HG03064 (cell line): ENCODE data around the gene OR2C1.

Experiments
- ATAC-seq: cut with Tn5 transposase; IDR thresholded peaks from one replicate; pipeline ENCODE4 v1.9.1; 2021; ENCODE audit warnings: low read depth; ENCODE audit not compliant: unreplicated experiment

OR2C1 gene

DNA sequence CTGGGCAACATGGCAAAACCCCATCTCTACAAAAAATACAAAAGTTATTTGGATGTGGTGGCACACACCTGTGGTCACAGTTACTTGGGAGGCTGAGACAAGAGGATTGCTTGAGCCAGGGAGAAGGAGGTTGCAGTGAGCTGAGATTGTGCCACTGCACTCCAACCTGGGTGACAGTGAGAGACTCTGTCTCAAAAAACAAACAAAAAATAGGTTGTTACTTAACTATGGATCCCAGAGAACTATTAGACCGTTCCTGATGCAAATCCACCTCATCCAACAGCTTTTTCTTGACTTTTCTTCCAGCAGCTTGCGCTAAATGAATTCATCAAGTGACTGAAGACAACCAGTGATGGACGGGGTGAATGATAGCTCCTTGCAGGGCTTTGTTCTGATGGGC is at the start of gene OR2C1:
TSS of gene OR2C1 (plus strand) at position 301 of the 400 bp plus-strand sequence. CDS start at position 353, 52 bp downstream.
- no peak for ATAC-seq

DNA sequence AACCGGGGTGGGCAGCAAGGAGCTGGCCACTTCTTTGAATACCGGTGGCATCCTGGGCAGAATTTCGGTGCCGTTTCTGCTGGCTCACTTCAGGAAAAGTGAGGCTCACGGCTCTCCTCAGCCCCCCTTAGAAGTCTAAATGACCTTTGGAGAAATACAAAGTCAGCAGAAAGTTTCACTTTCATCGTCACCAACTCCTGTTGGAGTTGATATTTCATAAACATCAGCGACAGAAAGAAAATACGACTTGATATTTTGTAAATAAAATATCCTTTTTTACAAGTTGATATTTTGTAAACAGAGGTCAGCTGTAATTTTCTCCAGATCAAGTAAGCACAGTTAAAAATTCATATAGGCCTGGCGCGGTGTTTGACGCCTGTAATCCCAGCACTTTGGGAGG is 49.6 kb upstream of the OR2C1 start:
- no peak for ATAC-seq

DNA sequence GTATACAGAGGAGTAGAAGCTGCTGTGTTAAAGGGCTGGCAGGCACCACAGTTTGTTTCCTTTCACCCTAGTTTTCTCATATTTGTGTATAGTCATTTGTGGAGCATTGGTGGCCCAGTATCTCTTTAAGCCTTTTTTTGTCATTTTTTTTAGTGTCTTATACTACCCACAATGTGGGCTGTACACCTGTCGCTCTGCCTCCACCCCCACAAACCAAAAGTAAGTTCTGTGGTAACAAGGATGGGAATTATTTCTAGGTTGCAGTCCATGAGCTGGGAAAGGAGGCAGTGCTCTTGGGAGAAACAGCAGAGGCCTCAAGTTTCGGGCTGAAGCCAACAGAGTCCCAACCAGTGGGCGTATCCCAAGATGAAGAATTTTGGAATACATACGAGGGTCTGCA is 44.2 kb upstream of the OR2C1 start:
- ATAC-seq = no peak

DNA sequence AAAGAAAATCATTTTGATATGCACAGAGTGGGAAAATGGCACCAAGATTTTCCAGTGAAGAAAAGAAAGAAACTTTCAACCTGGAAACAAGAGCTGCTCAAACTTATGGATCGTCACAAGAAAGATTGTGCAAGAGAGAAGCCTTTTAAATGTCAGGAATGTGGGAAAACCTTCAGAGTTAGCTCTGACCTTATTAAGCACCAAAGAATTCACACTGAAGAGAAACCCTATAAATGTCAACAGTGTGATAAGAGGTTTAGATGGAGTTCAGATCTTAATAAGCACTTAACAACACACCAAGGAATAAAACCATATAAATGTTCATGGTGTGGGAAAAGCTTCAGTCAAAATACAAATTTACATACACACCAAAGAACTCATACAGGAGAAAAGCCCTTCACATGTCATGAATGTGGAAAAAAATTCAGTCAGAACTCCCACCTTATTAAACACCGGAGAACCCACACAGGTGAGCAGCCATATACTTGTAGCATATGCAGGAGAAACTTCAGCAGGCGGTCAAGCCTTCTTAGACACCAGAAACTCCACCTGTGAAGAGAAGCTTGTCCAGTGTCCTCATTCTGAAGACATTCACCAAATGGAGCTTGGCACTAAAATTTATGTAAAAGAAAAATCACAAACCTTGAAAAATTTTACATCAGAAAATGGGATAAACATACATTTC is 38.2 kb upstream of the OR2C1 start:
- ATAC-seq = no peak

DNA sequence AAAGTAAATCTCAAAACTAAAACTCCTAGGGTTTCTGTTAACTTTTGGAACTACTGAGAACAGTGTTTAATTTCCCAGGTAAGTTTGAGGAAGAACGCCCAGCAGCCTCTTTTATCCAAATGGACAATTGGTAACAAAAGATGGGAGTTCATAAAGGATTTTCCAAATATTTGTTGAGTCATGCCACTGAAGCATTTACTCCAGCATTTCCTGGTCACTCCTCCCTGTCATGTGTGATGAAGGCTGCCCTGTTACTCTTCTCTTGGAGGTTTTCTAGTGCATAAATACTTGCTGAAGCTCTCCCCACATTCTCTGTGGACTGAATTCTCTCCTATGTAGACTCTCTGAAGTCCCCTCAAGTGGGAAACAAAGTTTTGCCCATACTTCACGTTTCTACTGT is 33.9 kb upstream of the OR2C1 start:
- ATAC-seq = no peak

DNA sequence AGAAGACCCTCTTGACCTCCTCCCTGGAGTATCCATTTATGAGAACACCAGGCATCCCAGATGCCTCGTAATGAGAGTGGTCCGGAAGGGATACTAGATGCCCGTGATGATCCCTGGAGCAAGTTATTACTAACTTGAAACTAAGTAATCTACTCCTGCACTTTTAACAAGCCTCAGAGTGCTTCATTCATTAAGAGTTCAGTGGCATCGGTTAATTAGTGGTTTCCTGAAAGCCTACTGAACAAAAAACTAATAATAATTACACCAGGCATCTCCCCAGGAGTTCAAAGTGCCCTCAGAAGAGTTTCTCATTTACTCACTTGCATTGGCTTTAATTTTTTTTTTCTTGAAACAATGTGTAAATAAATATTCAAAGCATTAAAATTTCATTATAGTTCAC is 28.2 kb upstream of the OR2C1 start:
- no peak for ATAC-seq

DNA sequence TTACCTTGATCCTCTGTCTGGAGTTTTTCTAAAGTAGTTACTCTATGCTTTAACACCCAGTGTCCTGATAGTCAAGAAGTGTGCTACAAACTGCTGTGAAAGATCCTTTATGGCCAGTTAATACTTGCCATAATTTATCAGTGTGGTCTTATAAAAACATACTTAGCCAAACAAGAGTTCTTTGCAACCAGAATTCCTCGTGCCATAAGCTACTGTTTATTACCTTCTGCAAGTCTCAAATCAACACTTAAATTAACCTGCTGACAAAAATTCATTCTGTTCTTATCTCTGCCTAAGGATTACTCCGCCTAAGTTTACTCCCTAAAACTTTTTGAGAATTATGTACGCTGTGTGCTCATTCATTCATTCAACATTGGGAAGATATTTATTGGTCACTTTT is 27.6 kb upstream of the OR2C1 start:
- no peak for ATAC-seq

DNA sequence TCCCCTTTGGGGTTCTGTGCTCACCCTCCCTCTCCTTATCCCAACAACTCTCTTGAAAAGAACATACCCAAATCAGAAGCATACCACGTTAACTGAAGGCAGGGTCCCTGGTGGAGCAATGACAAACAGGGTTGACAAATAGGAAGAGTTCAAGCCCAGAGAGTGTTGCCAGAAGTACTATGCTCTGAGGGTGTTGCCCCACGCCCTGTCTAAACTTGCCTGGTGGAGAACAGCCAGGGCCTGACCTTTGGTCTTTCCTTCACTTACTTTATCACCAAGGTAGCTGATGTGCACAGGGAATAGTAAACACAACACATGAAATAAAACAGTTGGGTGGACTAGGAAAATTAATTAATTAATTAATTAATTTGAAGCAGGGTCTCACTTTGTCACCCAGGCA is 27.0 kb upstream of the OR2C1 start:
- no peak for ATAC-seq

DNA sequence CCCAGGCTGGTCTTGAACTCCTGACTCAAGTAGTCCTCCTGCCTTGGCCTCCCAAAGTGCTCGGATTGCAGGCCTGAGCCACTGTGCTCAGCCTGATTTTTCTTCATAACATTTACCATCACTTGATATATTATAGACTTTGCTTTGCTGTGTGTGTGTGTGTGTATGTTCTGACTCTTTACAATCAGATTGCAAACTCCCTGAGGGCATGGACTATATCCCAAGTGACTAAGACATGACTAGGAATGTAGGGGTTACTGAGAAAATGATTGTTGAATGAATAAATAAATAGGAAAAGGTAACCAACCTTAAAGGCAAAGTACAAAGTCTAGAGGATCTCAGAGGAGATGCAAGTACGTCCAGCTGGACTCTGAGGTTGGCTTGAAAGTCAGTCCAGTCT is 9.6 kb upstream of the OR2C1 start:
- no peak for ATAC-seq

DNA sequence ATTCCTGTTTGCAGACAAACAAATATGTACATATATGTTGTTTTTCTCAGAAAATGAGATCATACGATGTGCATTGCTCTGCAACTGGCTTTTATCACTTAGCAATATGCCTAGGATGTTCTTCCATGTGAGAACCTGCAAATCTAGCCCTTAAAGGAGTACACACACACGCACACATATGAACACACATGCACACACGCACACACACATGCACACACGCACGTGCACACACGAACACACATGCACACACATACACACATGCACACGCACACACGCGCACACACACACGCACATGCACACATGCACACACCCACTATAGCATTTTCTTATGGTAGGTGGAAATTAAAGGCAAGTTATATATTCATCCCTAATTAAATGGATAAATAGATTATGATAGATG is 8.1 kb upstream of the OR2C1 start:
- ATAC-seq = no peak

DNA sequence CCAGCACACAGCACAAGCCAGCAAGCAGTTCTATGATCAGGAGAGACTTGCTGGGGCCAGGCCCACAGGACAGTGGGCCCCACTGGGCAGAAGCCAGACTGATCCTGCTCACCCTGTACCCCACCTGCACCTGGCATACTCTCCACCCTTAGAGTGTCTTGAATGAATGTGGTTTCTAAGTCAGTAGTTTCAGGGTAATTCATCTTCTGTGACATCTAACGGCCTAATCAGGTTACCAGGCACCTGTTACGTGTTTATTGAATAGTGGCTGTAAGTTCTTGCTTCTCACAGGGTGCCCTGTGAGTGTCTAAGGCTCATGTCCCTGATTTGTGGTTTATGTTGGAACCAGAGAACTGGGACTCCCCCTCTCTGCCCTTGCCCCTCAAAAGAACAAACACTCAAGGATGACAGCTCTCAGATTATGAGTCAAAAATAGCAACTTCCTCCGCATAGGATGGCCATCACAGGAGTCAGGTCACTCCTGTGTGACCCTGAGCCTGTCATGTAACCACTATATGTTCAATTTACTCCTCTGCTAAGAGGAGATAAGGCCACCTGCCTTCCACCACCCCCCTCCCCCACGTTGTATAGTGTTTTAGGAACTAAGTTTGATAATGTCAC is 7.0 kb upstream of the OR2C1 start:
- ATAC-seq = no peak

DNA sequence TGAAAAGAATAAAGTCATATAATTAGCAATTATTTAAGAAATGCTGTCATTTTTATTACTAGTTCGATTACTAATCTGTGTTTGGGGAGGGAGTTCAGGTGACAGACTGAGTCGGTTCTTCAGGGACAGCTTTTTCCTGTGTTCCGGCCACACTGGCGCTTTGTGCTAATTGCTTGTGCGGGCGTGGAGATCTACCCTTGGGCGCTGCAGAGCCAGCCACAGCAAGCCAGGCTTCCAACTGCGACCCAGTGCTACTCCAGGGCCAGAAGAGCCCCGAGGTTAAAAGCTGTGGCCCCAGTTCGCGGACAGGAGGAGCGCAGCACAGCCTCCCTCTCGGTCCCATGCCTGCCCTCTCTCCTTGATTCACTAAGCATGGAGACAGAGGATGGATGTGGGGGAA is 6.5 kb upstream of the OR2C1 start:
- ATAC-seq = no peak

DNA sequence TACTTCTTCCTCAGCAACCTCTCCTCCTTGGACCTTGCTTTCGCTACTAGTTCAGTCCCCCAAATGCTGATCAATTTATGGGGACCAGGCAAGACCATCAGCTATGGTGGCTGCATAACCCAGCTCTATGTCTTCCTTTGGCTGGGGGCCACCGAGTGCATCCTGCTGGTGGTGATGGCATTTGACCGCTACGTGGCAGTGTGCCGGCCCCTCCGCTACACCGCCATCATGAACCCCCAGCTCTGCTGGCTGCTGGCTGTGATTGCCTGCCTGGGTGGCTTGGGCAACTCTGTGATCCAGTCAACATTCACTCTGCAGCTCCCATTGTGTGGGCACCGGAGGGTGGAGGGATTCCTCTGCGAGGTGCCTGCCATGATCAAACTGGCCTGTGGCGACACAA is 429 bp downstream of the OR2C1 start:
- no peak for ATAC-seq

DNA sequence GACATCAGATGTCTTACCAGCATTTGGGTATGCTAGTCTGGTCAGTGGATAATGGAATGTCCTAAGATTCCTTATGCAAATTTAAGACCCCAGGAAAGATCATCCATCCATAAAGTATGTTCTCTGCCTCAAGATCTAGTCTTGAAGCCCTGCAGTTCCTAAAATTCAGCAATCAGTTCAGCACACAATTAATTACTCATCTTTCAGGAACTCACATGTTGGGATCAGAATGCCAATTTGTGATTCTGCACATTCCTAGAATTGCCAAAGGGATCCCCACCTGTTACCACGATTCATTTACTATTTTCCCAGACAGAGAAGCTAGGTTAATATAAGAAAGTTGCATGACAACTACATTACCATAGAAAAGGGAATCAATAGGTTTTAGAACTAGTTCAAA is 3.2 kb downstream of the OR2C1 start:
- ATAC-seq = no peak

DNA sequence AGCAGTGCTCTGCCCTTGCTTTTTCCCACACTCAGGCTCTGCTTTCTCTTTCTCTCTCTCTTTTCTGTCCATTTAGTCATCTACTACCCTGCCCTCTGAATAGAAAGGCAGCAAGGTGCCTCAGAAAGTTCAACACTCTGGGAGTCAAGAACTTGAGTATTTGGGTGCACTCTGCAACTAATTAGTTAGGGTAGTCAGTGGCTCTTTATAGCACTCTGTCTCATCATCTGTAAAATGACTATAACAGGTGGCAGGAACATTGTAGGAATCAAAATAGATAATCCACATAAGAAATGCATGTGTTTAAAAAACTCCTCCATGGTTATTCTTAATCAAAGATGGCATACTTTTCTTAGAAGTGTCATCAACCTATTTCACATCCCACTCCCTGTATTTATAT is 7.2 kb downstream of the OR2C1 start:
- ATAC-seq = no peak

DNA sequence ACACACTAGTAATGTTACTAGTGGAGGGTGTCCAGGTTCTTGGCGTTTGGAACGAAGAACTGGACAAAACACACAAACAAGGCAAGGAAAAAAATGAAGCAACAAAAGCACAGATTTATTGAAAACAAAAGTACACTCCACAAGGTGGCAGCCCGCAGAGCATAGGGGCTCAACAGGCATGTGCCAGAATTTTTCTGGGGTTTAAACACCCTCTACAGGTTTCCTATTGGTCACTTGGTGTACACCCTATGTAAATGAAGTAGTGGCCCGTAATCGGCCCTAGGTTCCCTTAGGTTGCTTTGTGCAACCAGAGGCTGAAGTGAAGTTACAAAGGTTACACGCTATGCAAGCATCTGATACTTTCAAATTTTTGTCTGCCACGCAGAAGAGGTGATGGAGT is 8.1 kb downstream of the OR2C1 start:
- no peak for ATAC-seq

DNA sequence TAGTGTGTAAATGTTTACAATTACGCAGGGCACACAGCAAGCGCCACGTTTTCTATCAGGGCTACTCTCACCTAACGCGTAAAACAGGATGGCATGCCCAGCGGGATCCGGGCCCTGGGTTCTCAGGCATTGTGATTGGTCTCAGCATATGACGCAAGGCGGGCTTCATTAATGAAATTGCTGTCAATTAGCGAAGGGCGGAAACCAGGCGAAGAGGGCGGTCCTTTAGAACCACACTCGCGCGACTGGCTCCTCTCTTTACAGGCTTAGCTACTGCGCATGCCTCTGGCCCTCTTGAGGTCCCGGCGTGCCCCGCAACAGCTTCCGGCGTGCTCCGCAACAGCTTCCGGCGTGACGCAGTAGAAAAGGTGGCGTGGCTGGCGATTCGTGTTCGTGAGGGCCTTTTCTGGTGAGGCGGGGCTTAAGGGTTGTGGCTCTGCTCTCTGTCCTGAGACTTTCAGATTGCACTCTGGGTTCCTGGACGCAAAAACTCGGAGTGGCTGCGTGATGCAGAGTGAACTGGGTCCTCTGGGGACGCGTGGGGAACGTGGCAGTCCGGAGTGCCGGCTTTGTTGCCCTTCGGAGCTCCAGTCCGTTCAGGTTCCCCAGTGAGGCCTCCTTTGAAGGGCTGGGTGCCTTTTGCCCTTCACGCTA is 9.2 kb downstream of the OR2C1 start:
- ATAC-seq = no peak

DNA sequence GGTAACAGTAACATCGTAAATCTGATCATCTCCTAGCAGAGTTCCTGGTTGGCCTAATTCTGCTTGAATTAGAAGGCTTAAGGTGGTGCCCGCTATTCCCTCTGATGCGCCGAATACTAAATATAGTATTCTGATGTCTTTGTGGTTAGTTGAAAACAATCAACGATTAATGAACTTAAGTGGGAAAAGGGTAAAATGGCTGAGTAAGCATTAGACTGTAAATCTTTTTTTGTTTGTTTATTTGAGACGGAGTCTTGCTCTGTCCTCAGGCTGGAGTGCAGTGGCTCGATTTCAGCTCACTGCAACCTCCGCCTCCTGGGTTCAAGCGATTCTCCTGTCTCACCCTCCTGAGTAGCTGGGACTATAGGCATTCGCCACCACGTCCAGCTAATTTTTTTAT is 13.4 kb downstream of the OR2C1 start:
- no peak for ATAC-seq

DNA sequence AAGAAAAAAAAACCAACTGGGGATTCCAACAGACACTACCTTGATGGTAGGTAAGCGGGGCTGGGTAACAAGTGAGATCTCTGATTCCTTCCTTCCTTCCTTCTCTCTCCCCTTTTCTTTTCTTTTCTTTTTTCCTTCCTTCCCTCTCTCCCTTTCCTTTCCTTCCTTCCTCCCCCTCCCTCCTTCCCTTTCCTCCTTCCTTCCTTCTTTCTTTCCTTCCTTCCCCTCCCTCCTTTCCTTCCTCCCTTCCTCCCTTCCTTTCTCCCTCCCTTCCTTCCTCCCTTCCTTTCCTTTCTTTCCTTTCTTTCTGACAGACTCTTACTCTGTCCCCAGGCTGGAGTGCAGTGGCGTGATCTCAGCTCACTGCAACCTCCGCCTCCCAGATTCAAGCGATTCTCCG is 20.0 kb downstream of the OR2C1 start:
- no peak for ATAC-seq

DNA sequence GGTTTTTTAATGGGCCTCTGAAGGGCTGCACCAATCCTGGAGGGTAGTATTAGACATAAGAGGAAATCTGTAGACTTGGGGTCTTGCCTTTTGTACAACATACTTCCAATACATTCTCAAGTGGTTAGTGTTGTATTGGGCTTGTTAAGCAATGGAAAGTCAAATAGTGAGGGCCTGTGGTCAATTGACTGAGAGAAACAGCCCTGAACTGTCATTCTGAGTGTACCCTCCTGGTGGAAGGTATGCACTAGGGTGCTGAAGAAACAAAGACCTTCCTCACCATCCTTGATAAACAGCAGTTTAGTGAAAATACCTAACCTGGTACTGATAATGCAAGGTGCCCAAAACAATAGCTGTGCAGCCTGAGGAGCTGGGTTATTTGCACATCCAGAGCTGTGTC is 22.2 kb downstream of the OR2C1 start:
- no peak for ATAC-seq

DNA sequence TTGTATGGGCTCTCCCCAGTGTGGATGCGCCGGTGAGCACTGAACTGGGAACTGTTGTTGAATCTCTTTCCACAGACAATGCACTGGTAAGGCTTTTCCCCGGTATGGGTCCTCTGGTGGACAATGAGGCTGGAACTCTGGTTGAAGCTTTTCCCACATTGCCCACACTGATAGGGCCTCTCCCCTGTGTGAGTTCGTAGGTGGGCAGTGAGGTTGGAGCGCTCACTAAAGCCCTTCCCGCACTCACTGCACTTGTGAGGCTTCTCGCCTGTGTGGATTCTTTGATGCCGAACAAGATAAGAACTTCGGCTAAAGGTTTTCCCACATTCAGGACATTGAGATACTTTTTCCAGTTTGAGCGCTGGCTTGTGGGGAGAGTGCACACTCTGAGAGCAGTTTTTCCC is 27.4 kb downstream of the OR2C1 start:
- no peak for ATAC-seq

DNA sequence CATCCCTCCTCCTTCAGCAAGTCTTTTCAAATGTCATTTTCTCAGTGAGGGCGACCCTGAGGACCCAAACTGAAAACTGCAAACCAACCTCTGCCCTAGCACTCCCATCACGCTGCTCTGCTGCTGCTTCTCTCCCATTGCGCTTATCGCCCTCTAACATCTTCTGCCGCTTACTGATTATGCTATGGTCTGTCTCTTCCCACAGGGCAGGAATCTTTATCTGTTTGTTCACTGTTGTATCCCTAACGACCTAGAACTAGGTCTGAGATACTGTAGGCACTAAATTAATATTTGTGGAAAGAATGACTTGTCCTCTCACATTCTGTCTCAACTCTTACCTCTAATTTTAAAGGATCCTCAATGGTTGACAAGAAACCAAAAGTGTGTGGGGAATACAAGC is 32.6 kb downstream of the OR2C1 start:
- ATAC-seq = no peak
